ENCODE measurements around the gene TEX54.

TEX54 gene

GRCh38 chr11:62789576-62789975 lies 43.1 kb downstream of the TEX54 start:
- no peak overlapping the region for H3K4me3 ChIP-seq (ENCODE audit: low read depth, low read length)

DNA sequence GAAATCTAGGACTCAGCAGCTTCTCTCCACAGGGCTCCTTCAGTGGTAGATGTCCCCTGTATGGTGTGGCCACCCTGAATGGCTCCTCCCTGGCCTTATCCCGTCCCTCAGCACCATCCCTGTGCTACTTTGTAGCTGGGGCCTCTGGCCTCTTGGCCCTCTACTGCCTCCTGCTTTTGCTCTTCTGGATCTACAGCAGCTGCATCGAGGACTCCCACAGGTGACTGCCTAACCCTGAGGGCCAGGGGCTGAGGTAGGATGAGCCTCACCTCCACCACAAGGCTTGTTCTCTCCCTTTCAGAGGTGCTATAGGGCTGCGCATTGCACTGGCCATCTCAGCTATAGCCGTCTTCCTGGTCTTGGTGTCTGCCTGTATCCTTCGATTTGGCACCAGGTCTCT lies 43.6 kb downstream of the TEX54 start:
- no peak overlapping the region for H3K4me3 ChIP-seq (ENCODE audit: low read depth, low read length)

DNA sequence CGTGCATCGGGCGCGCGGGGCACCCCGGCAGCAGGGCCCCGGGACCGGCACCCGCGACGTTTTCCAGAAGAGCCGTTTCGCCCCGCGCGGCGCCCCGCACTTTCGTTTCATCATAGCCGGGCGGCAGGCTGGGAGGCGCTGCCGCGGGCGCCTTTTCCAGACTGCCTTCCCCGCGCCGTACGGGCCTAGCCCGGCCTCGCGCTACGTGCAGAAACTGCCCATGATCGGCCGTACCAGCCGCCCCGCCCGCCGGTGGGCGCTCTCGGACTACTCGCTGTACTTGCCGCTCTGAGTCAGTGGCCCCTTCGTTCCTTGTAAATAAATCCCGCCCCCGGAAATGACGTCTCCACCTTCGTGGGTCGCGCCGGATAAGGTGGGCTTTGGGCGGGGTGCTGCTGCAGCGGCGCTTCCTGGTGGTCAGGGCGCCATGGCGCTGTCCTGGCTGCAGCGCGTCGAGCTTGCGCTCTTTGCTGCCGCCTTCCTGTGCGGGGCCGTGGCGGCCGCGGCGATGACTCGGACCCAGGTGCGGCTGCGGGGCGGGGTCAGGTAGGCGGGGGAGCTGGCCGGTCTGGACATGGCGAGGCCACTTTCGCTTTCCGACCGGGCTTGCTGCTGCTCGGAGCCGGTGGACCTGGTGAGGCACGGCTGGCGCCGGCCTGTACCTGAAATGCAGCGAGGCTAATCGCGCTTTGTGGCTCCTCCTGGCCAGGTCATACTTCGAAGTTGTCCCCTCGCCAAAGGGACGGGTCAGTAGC lies 45.5 kb downstream of the TEX54 start, which contains the start of gene TMEM179B:
Gene TMEM179B, plus strand, starts transcription at position 398 of the 755 bp plus-strand sequence. Its CDS starts 30 bp downstream, at position 428.
- peak within 1 kb of the TSS; percentile 95 for H3K4me3 ChIP-seq (ENCODE audit: low read depth, low read length)

- H3K4me3 ChIP-seq (ENCODE audit: low read depth, low read length) = peak overlapping the region; percentile 95
These were observed 46.2 kb downstream of the TEX54 start for GRCh38 chr11:62786318-62787004.

DNA sequence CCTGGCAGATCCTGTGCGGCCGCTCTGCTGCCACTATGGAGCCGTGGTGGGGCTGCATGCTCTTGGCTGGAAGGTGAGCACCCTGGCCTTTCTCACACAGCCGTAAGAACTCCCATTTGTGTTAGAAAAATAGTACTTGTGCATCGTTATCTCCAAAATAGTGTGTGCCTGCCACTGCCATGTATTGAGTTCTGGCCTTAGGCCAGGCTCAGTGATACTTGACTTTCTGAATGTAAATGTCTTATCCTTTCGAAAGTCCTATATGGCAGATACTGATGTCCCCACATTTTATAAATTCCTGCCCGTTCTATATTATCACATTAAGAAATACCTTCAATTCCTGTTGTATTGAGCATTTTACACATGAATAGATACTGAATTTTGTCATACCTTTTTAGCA lies 49.9 kb downstream of the TEX54 start:
- H3K4me3 ChIP-seq (ENCODE audit: low read depth, low read length) = no peak overlapping the region

Data from iPS-11a (cell line).